Activated naive CD8-positive, alpha-beta T cell treated with anti-CD3 and anti-CD28 coated beads, Interleukin-2, amount 50 U/mL, for 16 hours (primary cell): ENCODE measurements around the gene CSRP3.
"Not testable (repeated sequence)": the region's sequence is repeated elsewhere in the genome, so short reads cannot be mapped to it uniquely, and the experiment has no call there.

Experiments
- DNase-seq: peaks from one replicate; pipeline ENCODE4 v3.0.0-alpha.2; 2020; ENCODE audit warnings: low read depth, low spot score

Gene CSRP3

GRCh38 chr11:19187114-19187832, 14.5 kb downstream of the CSRP3 start:
- DNase-seq = no peak

GRCh38 chr11:19185516-19186052, 16.2 kb downstream of the CSRP3 start:
- no peak for DNase-seq

DNA sequence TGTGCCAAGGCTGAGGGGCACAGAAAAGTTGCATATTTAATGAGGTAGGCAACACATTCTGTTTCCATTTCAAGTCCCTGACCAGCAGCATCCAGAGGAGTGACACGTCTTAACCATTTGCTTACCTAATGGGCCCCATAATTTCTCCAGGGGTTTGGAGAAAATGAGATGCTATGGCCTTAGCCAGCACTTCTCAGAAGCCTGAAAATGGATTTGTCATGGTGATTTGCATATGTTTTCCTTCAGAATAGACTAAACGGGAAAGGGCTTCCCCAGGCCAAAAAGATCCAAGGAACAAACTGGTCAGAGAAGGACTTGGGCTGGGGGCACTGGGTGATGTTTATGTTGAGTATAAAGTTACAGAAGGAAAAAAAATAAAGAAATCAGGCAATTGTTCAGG, 16.7 kb downstream of the CSRP3 start:
- no peak for DNase-seq

GRCh38 chr11:19183646-19184045, 18.1 kb downstream of the CSRP3 start:
- DNase-seq = no peak

DNA sequence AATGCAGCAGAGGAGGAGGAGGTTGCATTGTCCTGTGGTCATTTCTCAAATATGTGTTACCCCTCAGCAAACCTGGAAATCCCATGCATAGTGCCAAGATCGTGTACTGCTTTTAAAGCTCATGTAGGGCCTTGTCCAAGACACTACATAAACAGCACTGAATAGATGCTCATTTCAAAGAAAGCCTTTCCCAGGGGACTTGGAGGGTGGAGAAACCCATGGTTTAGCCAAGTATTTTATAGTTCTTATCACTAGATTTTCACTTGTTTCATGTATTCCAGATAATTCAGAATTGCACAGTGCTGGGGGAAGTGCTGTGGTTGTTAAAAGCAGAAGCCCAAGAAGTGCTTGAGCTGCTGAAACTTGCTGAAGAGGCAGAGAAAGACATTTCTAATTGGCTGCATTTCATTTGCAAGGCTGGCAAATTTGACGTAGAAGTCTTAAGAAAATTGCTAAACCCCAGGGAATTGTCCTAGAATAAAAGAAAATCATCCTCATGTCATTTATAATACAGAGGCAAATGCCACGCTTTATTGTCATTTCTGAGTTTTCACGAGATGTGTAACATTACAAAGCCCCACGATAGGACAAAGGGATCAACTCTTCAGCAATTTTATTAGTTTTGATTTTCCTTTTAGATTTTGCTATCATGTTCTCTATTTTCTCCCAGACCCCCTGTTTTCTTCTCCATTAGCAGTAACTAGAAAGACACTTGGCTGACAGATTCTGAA, 20.1 kb downstream of the CSRP3 start:
- no peak for DNase-seq

GRCh38 chr11:19176629-19177186, 25.1 kb downstream of the CSRP3 start:
- DNase-seq = no peak

- DNase-seq = no peak
Observed at GRCh38 chr11:19173964-19174638, 27.7 kb downstream of the CSRP3 start.

- no peak for DNase-seq
Observed at GRCh38 chr11:19173004-19173689, 28.6 kb downstream of the CSRP3 start.

GRCh38 chr11:19168090-19168489, 33.7 kb downstream of the CSRP3 start:
- no peak for DNase-seq

DNA sequence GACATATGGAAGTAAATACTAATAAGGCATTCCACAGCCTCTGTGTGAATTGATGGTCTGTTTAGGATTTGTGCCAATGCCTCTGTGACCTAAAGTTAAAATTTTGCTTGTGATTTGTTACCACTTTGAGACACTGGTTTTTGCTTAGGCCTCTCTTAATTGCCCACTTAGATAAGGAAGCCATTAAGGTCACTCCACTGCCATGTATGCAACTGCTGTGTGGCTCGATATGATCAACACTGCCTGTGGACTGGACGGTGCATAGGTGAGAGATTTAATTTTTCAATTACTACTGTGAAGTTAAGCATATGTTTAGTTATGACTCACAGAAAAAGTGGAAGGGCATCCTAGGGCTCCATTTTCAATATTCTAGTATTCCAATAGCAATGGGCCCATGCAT, 36.9 kb downstream of the CSRP3 start:
- DNase-seq = no peak

DNA sequence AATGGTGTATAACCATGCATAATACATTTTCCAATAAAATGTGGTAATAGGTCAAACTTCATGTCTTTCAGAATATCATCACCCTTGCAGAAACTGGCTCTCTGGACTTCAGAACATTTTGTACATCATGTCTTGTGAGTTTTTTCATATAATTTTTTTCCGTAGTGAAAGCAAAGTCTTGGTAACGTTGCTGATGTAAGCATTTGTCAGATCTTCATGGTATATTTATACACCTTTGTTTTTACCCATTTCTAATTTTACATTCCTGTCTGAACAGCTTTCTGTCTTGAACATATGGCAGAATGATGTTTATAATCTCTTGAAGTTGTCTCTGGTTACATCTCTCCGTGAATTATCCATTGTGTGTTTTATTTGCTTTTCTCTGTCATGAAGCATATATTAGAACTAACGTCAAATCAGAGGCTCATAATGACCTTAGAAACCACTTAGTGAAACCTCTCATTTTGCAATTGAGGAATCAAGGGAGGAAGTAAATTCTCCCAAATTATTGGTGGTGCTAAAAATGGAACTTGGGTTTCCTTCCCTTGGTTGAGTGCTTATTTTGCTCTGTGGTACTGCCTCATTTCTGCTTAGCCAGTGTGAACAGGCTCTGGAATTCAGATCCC, 37.4 kb downstream of the CSRP3 start:
- DNase-seq = no peak

- DNase-seq = no peak
Observed at GRCh38 chr11:19163617-19164016, 38.2 kb downstream of the CSRP3 start.

DNA sequence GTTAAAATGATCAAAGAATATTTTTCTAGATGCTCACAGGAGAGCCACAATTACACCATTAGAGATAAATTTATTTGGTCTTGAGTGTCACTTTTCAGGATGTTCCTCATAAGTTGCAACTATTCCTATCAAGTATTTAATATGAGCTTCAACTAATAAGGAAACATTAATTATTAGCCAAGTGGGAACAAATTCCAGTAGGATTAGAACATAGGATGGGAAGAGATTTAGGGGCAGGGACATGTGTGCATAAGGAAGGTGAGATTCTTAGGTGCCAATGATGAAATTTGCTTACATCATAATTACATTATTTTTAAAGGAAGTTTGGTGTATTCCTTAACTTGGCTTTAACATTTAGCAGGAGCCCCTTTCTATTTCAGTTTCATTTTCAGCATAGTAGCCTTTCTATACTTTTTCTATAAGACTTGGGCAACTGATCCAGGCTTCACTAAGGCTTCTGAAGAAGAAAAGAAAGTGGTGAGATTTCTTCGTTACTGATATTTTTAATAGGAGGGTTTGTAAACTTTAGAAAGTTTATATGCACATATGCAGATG, 38.8 kb downstream of the CSRP3 start:
- no peak for DNase-seq

- DNase-seq = no peak
Observed at GRCh38 chr11:19161651-19162050, 40.1 kb downstream of the CSRP3 start.

DNA sequence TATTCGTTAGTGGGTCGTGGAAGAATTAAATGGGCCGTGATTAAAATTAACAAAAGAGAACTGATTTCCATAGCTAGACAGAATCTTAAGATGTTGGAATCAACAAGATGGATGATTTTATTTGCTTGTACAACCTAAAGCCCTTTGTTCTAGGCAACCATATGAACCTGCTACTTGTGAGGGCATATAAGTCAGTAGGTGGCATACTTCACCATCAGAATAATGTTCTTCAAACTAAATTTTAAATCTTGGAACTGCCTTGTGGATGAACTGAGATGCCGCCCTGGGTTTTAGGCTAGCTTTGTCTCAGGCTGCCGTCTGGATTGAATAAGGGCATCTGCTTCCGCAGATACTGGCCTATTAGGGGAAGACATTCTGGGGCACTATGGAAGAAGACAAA, 40.9 kb downstream of the CSRP3 start:
- DNase-seq = no peak

DNA sequence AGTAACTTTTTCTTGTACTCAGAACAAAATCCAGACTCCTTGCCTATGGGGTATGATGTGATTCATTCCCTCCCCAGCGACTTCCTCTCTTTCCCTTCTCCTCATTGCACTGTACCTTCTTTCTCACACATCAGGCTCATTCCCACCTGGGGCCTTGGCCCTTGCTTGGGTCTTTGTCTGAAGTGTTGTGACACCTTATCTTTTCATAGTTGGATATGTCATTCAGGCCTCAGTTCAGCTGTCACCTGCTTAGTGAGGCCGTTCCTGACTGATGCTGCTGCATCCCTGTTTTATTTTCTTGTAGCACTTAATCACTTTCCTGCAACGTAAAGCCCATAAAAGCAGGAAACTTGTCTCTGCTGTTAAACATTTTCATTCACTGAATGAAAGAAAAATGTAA, 44.9 kb downstream of the CSRP3 start:
- no peak for DNase-seq

- DNase-seq = no peak
Observed at GRCh38 chr11:19145319-19145718, 56.5 kb downstream of the CSRP3 start.

GRCh38 chr11:19136884-19137283, 64.9 kb downstream of the CSRP3 start:
- DNase-seq = not testable (repeated sequence)

GRCh38 chr11:19134004-19134403, 67.8 kb downstream of the CSRP3 start:
- DNase-seq = no peak
